HG02798 (cell line): Measurements from ENCODE around the gene AGMO.

Source experiments
- ATAC-seq: cut with Tn5 transposase; IDR thresholded peaks from one replicate; pipeline ENCODE4 v1.9.1; 2021; ENCODE audit warnings: mild to moderate bottlenecking; ENCODE audit not compliant: unreplicated experiment, poor library complexity

The AGMO gene

GRCh38 chr7:15280078-15280733 is 281.6 kb downstream of the AGMO start:
- ATAC-seq = no peak

GRCh38 chr7:15279640-15280039 is 282.2 kb downstream of the AGMO start:
- ATAC-seq = no peak

DNA sequence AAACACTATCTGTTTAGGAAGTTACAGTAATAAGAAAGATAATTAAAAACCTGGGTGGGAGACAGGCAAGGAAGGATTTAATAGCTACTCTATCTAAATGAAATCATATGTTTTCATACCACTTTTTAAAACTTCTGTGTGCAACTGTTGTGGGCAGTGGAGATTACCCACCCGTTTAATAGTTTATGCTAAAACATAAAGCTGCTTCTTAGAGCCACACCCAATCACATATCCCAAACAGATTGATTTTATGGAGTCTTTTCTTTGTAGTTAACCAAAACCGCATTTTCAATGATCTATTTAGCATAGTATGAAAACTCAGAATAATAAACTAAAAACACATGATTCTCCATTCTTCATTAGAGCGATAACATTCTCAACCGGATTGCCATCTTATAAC is 304.1 kb downstream of the AGMO start:
- ATAC-seq = no peak

- no peak for ATAC-seq
Measured at GRCh38 chr7:15252181-15252580, 309.6 kb downstream of the AGMO start.

GRCh38 chr7:15248514-15248913 is 313.3 kb downstream of the AGMO start:
- no peak for ATAC-seq

DNA sequence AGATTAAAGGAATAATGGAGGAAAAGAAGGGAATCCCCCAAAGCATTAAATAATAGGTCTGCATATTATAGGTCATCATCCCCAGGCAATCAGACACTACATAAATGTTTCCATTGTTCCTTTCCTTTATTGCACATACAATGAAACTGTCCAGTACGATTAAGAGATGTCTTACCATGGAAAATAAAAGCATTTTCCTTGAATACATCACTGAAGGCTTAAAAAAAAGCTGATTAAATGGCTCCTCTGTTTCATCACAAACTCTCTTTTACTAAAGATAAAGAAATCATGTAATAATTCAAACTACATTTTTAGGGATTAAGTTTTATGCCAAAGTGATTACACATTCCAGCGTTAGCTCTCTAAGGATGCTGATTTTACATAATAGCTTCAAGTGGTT is 316.0 kb downstream of the AGMO start:
- ATAC-seq = no peak

DNA sequence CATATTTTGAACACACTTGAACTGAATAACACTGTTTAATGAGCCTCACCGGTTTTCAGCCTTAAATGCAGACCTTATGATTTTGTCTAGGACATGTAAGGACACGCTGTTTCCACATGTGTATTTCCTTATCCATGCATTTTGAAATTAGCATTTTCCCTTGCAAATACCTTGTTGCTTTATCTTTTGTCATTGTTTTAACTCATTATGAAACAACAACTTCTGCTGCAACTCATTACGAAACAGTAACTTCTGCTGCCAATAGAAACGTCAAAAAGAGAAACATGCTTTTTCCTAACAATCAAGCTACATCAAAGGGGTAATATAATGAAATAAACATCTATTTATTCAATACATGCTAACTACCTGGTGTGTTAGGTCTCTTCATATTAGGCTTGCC is 322.0 kb downstream of the AGMO start:
- ATAC-seq = no peak

GRCh38 chr7:15236952-15237351 is 324.9 kb downstream of the AGMO start:
- ATAC-seq = no peak

DNA sequence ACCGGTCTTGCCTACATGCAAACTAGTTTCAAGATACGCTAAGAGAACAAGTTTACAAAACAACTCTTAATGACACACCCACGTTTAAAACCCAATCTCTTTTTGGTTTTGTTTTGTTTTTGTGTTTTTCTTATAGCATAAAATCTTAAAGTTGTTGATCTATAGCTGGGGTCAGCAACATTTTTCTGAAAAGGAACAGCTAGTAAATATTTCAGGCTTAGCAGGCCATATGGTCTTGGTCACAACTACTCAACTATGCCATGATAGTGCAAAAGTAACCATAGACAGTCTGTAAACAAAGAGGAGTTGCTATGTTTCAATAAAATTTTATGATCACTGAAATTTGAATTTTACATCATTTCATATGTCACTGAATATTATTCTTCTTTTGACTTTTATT is 327.4 kb downstream of the AGMO start:
- ATAC-seq = no peak

- ATAC-seq = no peak
Measured at GRCh38 chr7:15228831-15229230, 333.0 kb downstream of the AGMO start.

DNA sequence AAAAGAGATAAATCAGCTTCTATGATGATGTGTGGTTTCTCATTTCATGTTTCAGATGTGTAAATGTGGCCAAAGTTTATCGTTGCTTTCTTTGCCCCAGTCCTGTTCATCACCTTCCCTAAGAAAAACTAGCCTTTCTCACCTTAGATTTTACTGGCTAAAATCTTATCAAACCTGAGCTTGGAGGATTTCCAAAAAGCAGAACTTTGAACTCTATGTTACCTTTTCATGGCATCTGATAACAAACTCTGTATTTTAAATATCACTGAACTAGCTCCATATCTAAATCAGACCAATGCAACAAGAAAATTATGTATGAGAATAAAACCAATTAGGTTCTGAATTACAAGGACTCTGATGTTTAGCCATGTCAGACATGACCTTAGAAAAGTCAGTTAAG is 335.8 kb downstream of the AGMO start:
- ATAC-seq = no peak

- ATAC-seq = no peak
Measured at GRCh38 chr7:15219758-15220157, 342.1 kb downstream of the AGMO start.

- ATAC-seq = no peak
Measured at GRCh38 chr7:15218261-15218660, 343.6 kb downstream of the AGMO start.

DNA sequence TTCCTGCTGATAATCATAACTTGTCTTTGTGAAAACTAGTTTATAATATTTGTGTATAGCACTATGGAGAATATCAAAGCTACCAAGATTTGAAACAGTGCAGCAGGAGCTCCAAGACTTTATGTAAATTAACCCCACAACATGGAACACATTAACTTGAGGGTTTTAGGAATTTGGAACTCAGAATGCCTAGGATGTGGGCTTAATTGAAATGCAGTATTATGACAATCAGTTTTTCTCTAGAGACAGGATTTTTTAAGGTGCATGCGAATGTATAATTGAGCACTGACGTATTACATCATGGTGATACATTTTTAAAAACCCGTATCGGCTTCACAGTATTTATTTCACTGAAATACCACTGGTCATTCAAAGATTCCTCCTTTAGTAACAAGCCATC is 346.2 kb downstream of the AGMO start:
- no peak for ATAC-seq

DNA sequence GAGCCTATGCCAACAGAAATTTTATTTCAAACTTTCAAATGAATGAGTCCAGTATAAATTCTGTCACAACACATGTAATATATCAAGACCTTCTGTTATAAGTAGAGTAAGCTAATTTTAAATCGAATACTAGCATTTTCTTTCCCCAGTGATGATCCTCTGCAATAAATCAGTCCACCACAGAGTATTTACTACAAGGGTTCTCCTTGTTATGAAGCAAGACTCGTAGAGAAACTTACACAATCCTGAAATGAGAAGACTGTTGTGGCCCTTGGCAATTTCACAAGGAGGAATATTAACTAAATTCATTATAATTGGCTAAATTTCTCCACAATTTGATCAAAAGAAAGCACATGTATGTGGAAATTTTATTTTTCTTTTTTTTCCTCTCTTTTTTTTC is 346.8 kb downstream of the AGMO start:
- no peak for ATAC-seq

DNA sequence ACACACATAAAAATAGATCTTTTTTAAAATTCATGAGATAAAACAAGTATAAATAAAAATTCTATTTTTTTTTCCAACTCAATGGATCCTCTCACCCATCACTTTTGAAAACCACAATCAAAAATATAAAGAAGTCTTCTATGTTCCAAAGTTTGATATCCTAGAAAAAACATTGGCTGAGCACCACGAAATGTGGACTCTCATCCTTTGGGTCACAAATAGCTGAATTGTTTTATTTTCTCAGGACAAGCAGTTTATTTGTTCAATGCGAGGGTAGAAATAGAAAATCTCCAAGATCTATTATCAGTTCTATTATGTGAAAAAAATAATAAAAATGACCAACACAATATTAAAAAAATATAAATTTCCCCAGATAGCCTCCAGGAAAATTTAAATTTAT is 348.7 kb downstream of the AGMO start:
- ATAC-seq = no peak

DNA sequence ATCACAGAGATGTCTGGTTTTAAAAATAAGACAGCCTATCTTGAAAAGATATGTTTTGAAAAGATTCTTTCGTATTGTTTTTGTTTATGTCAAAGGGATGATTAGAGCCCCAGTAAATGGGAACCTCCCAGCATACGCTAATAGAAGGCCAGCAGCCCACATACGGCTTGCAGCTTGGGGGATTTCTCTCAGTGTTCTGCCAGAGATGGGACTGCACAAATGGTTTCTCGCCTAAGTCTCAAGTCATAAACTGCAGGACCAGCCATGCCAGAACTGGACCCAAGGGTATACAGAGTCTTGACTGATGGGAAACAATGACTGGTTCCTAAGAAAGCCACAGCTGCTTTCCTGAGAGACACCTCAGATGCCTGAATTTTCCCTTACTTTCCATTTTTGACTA is 352.4 kb downstream of the AGMO start:
- ATAC-seq = no peak

GRCh38 chr7:15204421-15204820 is 357.4 kb downstream of the AGMO start:
- ATAC-seq = no peak

GRCh38 chr7:15199482-15199881 is 362.3 kb downstream of the AGMO start:
- no peak for ATAC-seq

DNA sequence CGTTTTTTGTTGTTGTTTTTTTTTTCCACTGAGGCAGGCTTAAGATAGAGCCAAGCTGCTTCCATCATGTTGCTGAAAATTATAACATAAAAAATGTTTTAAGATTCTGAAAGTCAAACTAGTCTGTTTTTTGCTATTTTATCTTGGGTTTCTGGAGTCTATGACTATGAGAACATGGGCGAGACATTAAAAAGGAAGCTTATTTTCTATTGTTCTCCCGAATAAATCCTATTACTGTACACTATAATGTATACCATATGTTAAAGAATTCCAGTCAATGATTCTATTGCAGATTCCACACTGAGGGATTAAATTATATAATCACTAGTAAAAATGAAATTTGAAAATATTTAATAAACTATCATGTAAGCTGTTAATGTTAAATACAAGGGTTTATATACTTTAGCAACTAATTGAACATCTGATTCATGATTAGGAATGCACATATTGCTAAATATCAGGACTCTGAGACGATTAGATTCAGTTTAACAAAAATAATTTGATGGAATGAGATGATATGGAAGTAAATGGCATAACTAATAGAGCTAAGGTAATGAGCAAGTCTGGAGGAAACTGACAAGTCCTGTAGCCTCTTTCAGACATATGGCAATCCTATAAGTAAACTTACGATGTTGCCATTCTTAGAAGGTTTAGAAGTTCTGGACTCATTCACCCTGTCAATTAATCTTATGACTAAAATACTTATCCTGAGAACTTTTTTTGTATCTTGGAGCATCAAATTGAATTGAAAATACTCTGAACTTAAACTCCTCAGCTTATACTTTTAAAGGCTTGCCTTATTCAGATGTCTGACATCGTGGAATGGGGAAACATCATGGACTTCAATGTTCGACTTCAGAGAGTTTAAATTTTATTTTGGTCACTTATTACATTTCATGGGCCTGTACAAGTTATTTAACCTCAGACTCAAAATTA is 364.5 kb downstream of the AGMO start:
- no peak for ATAC-seq

DNA sequence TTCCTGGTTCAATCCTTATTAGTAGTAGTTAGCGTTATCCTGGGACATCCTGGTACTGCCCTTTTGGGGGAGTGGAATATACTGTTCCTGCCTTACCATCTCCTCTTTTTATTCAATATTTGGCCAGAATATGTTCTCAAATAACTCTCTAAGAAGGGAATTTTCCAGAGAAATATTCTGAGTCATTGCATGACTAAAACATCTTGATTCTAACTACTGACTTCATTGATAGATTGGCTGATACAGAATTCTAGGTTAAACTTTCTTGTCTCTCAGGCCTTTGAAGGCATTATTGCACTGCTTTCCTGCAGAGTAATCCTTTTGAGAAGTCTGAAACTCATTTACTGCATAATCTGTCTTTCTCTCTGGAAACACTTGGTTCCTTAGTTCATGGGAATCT is 383.8 kb downstream of the AGMO start:
- no peak for ATAC-seq

DNA sequence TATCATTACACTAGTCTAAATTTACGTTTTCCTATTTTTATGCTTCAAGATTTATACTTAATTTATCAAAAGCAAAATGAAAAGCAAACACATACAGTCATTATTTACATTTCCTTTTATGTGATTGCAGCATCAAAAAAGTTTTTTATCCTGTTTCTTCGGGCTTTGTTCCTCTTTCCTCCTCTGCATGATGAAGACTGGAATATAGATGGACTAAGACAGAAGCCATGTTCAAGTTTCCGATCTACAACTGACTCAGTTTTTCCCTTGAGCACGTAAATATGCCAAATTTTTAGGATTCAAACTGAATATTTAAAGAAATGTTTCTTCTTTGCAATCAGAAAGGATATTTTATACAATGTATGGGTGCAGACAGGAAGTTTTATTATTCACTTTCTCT is 385.7 kb downstream of the AGMO start:
- ATAC-seq = no peak
